GM18861 (cell line): Measurements from ENCODE around the gene OR8B12.
"Not testable (repeated sequence)": the region's sequence is repeated elsewhere in the genome, so short reads cannot be mapped to it uniquely, and the experiment has no call there.

Experiments used
- ATAC-seq: cut with Tn5 transposase; IDR thresholded peaks from one replicate; pipeline ENCODE4 v1.9.1; 2021; ENCODE audit not compliant: unreplicated experiment

The OR8B12 gene

DNA sequence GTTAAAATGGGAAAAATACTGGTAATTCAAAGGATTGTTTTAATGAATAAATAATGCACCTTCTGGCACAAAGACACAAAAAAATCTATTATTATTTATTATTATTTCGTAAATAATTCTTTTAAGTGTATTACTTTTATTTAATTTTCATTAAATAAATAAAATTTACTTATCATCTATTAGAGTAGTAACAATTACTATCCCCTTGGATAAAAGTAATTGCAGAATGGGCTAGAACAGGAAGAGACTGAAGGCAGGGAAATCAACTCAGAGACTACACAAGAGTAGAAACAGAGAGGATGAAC, 23.0 kb downstream of the OR8B12 start:
- no peak for ATAC-seq

- no peak for ATAC-seq
Observed at GRCh38 chr11:124519850-124520549, 23.5 kb downstream of the OR8B12 start.

DNA sequence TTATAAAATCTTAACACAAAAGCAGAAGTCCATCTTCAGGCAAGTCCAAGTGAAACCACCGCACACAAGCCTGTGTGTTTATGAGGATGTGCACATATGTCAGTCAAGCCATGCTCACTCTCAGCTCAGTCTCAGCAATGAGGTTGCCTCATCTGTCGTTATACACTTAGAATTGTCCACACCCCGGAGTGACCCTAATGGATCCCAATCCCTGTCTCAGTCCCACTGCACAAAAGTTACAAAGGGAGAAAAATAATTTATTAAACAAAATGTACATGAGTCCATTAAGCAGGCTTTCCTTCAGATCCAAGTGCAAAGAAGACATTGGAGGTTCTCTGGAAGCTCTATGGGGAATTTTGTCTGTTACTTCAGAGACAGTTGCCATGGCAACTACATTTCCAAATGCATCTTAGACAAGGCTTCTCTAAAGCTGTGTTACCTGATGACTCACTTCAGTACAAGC, 24.4 kb downstream of the OR8B12 start:
- no peak for ATAC-seq

GRCh38 chr11:124517314-124517713, 26.1 kb downstream of the OR8B12 start:
- ATAC-seq, result no peak

- ATAC-seq, result not testable (repeated sequence)
Observed at GRCh38 chr11:124514675-124515074, 28.8 kb downstream of the OR8B12 start.

DNA sequence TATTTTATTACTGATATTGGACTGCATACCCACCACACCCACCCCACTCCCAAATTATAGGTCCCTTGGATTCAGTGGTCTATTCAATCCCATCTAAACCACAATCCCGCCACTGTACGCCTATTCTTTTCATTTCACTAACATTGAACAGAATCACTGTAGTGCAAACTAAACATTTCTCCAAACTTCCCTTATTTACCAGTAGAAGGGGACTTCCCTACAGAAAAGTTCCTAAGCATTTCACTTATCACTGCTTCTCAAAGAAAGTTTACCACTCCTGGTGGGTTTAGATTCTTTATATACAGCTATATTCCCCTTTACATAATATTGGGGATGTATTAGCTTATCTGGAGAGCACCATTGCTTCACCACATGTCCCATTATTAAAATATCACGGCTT, 29.3 kb downstream of the OR8B12 start:
- no peak for ATAC-seq

- ATAC-seq, result no peak
Observed at GRCh38 chr11:124511745-124512144, 31.7 kb downstream of the OR8B12 start.

DNA sequence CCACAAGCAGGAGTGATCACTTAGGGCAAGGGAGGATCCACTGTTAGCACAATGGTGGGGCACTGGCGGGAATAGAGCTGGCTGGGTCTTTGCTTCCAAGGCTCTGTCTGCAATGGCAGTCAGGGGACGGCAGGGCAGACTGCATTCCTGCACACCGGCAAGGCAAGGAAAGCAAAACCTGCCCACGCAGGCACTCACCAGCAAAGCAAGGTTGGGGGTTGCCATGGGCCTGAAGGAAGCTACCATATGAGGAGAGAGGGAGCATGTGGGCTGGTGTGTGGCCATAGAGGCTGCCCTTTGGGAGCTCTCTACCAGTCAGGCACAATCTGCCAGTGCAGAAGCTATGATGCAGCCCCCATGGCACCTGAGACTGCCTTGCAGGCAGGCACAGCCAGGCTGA, 33.2 kb downstream of the OR8B12 start:
- ATAC-seq, result no peak

DNA sequence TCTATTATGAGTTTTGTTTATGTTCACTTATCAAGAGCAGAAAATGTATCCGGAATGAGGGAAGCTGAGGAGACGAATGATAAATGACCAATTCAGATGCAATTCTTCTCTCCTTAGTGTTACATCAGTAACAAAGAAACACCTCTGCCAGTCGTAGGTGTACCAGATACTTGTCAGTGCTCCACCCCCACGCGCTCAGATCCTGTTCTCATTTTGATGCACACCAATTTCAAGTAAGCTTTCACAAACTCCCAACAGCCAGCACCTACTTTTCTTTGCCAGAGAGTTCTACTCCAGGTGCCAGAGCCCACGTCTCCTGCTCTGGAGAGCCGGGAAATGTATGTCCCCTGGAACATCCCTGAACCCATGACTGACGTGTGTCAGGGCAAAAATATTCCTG, 43.7 kb downstream of the OR8B12 start:
- no peak for ATAC-seq

- ATAC-seq, result no peak
Observed at GRCh38 chr11:124493016-124493655, 50.3 kb downstream of the OR8B12 start.
